ENCODE data around the gene ARAP2. TPM values are rescaled to one million over a fixed set of nuclear protein-coding genes. Genes with fewer than 3 reads are reported as not detected.

The ARAP2 gene
- total and polyA plus RNA-seq, 7 donors: 3.6 to 22.9 (median 16.9) TPM

DNA sequence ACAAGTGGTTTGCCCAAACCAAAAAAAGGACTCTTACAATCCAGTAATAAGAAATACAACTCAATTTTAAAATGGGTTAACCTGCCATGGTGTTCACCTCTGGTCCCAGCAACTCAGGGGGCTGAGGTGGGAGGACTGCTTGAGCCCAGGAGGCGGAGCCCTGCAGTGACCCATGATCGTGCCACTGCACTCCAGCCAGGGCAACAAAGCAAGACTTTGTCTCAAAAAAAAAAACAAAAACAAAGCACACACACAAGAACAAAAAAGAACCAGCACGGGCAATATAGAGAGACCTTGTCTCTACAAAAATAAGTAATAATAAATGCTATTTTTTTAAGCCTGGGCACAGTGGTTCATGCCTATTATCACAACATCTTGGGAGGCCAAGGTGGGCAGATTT lies 28.7 kb downstream of the ARAP2 start:
- H3K4me1 ChIP-seq: no peaks in the 10 kb centered on the region
- H3K27me3 ChIP-seq: no peaks in the 10 kb centered on the region
- DNase-seq: no peak
- intact Hi-C loops (cut with DNase I): no loop called here
- 93 to 98% methylated on average over 3 of the region's 3 CpGs for WGBS, 2 donors
- no peak for TF ChIP-seq POLR2A (IDR thresholded peaks at IDR 0.05)
- TF ChIP-seq POLR2AphosphoS5 (IDR thresholded peaks at IDR 0.05): no peak
- TF ChIP-seq, protein P1, sequence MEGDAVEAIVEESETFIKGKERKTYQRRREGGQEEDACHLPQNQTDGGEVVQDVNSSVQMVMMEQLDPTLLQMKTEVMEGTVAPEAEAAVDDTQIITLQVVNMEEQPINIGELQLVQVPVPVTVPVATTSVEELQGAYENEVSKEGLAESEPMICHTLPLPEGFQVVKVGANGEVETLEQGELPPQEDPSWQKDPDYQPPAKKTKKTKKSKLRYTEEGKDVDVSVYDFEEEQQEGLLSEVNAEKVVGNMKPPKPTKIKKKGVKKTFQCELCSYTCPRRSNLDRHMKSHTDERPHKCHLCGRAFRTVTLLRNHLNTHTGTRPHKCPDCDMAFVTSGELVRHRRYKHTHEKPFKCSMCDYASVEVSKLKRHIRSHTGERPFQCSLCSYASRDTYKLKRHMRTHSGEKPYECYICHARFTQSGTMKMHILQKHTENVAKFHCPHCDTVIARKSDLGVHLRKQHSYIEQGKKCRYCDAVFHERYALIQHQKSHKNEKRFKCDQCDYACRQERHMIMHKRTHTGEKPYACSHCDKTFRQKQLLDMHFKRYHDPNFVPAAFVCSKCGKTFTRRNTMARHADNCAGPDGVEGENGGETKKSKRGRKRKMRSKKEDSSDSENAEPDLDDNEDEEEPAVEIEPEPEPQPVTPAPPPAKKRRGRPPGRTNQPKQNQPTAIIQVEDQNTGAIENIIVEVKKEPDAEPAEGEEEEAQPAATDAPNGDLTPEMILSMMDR (IDR thresholded peaks at IDR 0.05): no peak
- TF ChIP-seq EP300 (IDR thresholded peaks at IDR 0.05): no peak
- H3K9me3 ChIP-seq: no peaks in the 10 kb centered on the region
- no peaks in the 10 kb centered on the region for H3K36me3 ChIP-seq
- no peak overlapping the region for H3K27ac ChIP-seq
- H3K4me3 ChIP-seq: no peak overlapping the region

- DNase-seq: no peak
- Histone ChIP-seq H3K27me3 (no peaks in the 10 kb centered on the region), H3K4me1 (no peaks in the 10 kb centered on the region), H3K36me3 (no peaks in the 10 kb centered on the region), H3K9me3 (no peaks in the 10 kb centered on the region), H3K4me3 (no peak overlapping the region), H3K27ac (no peak overlapping the region)
- no peak for TF ChIP-seq EP300 (IDR thresholded peaks at IDR 0.05)
- TF ChIP-seq, protein P1 (IDR thresholded peaks at IDR 0.05): no peak
- TF ChIP-seq POLR2A (IDR thresholded peaks at IDR 0.05): no peak
- no peak for TF ChIP-seq POLR2AphosphoS5 (IDR thresholded peaks at IDR 0.05)
- 56 to 71% methylated on average over 4 of the region's 4 CpGs for WGBS, 2 donors
- intact Hi-C loops (cut with DNase I): no loop called here
These were observed 29.4 kb downstream of the ARAP2 start for GRCh38 chr4:36214735-36215485.

DNA sequence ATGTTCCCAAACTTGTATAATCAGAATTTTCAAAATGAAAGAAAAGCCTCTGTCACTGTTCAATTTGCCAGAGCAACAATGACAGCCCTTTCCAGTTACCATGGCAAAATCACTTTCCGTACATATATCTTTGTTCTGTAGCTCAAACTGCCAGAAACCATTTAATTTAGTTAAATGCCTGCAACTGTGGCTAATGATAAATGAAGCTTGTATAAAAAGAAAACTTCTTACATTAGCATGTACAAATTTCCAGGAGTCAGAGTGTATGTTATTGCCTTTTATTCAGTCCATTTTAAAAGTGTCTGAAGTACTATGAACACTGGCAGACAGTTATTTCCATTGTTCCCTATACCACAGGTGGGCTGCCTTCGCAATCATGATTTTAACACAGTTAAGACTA lies 30.3 kb downstream of the ARAP2 start:
- no peaks in the 10 kb centered on the region for H3K4me1 ChIP-seq
- WGBS, 2 donors: 68 to 94% methylated on average over 2 of the region's 2 CpGs
- DNase-seq: no peak
- H3K27ac ChIP-seq: no peak overlapping the region
- no peaks in the 10 kb centered on the region for H3K36me3 ChIP-seq
- no peaks in the 10 kb centered on the region for H3K9me3 ChIP-seq
- intact Hi-C loops (cut with DNase I): no loop called here
- H3K4me3 ChIP-seq: no peak overlapping the region
- H3K27me3 ChIP-seq: no peaks in the 10 kb centered on the region
- TF ChIP-seq POLR2A (IDR thresholded peaks at IDR 0.05): no peak
- TF ChIP-seq, protein P1 (IDR thresholded peaks at IDR 0.05): no peak
- TF ChIP-seq POLR2AphosphoS5 (IDR thresholded peaks at IDR 0.05): no peak
- TF ChIP-seq EP300 (IDR thresholded peaks at IDR 0.05): no peak

DNA sequence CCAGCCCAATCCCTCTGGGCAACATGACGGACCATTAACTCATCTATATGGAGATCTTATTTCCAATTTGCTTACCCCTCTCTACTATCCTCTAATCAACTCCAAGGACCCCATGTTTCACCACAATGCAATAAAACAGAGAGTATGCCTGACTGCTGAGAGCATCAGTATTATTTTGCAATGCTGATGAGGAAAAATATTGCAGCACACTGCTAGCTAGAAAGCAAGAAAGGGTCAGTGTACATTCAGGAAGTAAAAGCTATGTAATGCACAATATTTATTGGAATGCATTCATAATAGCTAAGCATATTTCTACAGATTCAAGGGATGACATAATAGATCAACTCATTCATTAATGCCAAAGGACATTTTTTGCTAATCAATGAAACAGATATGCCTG lies 33.2 kb downstream of the ARAP2 start:
- H3K4me3 ChIP-seq: no peak overlapping the region
- H3K9me3 ChIP-seq: no peaks in the 10 kb centered on the region
- no peak for DNase-seq
- TF ChIP-seq POLR2AphosphoS5 (IDR thresholded peaks at IDR 0.05) (no peak), EP300 (IDR thresholded peaks at IDR 0.05) (no peak), POLR2A (IDR thresholded peaks at IDR 0.05) (no peak)
- TF ChIP-seq, protein P1 (IDR thresholded peaks at IDR 0.05): no peak
- 91 to 92% methylated on average over 1 of the region's 1 CpG for WGBS, 2 donors
- no peaks in the 10 kb centered on the region for H3K27me3 ChIP-seq
- intact Hi-C loops (cut with DNase I): no loop called here
- no peaks in the 10 kb centered on the region for H3K4me1 ChIP-seq
- no peak overlapping the region for H3K27ac ChIP-seq
- no peaks in the 10 kb centered on the region for H3K36me3 ChIP-seq
